ENCODE results near the gene TPPP.
"Not testable (repeated sequence)": the region's sequence is repeated elsewhere in the genome, so short reads cannot be mapped to it uniquely, and the experiment has no call there.

The TPPP gene

DNA sequence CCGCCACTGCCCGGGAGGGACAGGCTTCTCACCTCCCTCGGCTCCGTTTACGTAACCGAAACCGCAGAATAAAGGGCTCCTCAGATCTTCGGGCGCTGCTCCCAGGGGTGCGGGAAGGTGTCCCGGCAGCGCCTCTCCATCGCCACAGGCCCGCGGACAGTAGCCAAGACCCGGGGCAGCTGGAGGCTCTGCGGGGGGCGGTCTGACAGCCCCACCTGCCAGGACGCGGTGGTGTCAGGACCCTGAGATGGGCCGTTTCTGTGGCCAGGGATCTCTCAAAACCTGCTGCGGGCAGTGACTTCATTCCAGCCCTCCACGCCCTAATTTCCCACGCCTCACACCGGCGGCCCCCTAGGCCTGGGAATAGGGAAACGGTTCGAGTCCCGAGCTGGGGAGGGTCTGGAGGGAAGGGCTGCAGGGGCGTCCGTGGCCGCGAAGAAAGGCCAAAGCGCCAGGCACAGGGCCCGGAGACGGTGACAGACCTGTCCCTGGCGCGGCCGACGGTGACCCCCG is 567 bp downstream of the TPPP start:
- DNase-seq, result not testable (repeated sequence)

DNA sequence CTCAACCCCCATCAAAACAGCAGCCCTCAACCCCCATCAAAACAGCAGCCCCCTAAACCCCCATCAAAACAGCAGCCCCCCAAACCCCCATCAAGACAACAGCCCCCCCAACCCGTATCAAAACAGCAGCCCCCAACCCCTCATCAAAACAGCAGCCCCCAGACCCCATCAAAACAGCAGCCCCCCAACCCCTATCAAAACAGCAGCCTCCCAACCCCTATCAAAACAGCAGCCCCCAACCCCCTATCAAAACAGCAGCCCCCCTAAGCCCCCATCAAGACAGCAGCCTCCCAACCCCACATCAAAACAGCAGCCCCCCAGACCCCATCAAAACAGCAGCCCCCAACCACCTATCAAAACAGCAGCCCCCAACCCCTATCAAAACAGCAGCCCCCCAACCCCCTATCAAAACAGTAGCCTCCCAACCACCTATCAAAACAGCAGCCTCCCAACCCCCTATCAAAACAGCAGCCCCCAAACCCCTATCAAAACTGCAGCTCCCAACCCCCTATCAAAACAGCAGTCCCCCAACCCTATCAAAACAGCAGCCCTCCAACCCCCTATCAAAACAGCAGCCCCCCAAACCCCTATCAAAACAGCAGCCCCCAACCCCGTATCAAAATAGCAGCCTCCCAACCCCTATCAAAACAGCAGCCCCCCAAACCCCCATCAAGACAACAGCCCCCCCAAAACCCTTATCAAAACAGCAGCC is 1.2 kb downstream of the TPPP start:
- DNase-seq, result no peak

DNA sequence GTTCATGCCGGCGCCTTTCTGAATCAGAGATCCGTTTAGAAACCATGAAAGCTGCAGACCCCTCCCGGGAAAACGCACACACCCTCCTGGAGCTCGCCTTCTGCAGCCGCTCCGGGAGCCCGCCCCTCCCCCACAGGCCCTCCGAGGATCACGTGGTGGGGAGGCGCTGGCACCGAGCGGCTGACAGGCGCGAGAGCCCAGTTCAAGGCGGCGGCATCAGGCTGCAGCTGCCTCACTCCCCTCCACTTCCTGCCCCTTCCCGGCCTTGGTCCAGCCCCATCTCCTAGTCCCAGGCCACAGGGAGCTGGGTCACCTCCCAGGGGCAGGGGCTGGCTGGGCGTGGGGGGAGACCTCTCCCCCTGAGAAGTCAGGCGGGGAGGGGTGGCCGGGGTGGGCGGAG is 2.1 kb downstream of the TPPP start:
- DNase-seq, result not testable (repeated sequence)

GRCh38 chr5:690293-690692 is 2.9 kb downstream of the TPPP start:
- not testable (repeated sequence) for DNase-seq

DNA sequence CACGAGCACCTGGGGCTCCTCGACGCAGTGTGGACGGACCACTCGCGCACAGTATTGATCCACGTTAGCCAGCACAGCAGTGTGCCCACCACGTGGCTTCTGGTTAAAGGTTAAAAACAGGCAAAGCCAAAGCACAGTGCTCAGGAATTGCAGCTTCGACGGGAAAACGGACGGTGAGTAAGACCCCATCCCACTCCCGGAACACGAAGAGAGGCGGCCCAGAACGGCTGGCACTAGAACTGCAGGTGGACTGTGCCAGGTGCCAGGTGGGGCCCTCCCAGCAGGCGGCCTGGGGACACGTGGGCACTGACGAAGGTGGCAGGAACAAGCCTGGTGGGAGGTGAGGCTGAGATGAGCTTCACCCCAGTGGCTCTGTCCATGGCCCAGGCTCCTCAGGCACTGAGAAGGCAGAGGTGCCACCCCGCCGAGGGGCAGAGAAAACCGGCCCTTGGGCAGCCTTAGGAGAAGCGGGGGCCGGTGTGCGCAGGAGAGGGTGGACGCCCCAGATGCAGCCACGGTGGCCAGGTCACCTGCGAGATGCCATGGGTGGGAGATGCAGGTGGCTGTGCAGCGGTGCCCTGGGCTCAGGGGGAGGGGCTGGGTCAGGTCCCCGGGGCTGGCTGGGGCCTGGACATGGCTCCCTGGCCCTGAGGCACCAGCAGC is 4.7 kb downstream of the TPPP start:
- not testable (repeated sequence) for DNase-seq

GRCh38 chr5:686936-687335 is 6.2 kb downstream of the TPPP start:
- not testable (repeated sequence) for DNase-seq

DNA sequence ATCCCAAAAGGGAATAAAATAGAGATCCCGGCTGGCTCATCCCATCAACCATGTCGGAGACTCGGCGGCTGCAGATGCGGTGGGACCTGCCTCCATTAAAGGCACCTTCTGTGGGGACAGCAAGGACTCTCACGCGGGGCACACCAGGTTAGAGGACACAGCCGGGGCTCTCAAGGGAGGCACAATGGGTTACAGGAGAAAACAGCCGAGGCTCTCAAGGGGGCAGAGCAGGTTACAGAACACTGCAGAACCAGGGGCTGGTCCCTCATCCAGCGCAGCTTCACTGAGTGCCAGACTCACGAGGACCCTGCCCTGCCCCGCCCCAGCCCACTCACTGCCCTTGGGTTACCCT is 7.0 kb downstream of the TPPP start:
- not testable (repeated sequence) for DNase-seq

DNA sequence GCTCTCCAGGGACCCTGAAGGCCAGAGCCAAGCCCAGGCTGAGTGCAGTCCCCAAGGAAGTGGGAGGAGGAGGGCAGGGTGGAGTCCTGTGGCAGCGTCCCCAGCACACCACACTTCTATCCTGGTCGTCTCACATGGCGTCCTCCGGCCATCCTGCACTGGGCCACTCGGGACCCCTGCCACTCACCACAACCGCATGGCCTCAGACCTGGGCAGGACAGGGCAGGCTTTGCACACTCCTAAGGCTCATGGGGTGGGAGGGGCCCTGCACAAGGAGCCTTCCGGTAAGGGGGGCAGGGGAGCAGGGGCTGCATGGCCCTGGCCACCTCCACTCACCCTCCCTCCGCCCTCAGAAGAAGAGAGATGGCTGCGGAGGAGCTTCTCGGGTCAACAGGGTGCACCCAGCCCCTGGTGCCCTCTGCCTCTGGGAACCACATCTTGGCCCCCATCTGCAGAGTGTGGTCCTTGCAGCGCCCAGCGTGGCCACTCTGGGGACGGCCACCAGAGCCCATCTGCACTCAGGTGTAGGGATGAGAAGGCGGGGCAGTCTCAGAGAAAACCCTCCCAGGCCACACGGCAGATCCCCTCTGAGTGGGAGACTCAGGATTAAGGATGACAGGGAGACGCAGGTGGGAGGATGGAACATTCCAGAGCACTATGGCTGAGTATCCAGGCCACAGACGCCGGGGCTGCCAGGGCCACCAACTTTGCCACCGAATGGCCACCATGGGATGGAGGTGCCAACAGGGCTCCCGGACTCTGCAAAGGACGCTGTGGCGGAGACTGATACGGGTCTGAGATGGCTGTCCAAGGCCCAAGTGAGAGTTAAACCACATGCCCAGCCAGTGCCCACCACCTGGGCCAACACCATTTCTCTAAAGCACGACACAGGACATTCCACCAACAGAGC is 7.6 kb downstream of the TPPP start:
- DNase-seq, result no peak

GRCh38 chr5:684751-685216 is 8.4 kb downstream of the TPPP start:
- DNase-seq, result no peak

GRCh38 chr5:683551-684481 is 9.3 kb downstream of the TPPP start:
- DNase-seq, result no peak

DNA sequence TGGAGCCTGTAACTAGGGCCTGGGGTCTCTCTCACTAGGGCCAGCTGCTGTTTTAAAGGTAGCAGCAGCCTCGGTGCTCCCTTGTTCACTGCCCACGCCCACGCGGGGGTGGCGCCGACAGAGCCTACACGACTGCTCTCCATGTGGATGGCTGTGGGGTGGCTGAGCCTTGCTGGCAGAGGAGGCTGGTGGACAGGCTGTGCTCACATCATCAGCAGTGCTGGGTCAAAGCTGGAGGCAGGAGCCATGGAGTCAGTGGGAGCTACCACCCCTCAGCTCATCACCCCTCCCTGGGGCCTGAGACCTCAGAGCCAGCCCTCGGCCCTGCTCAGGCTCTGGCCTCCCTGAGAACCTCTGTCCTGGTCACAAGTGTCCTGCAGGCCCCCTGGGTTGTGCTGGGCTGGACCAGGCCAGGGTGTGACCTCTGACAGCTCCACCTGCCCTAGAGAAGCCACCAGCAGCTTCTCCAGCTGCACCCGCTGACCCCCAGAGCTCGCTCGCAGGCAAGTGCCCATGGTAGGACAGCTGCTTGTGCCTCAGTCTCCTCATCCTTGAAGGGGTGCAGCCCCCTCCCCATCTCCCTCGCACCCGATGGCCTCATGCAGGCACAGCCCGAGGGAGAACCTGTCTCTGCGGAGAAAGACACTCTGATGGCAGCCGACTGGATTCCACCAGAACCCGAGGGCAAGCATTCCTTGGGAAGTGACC is 10.3 kb downstream of the TPPP start:
- not testable (repeated sequence) for DNase-seq

DNA sequence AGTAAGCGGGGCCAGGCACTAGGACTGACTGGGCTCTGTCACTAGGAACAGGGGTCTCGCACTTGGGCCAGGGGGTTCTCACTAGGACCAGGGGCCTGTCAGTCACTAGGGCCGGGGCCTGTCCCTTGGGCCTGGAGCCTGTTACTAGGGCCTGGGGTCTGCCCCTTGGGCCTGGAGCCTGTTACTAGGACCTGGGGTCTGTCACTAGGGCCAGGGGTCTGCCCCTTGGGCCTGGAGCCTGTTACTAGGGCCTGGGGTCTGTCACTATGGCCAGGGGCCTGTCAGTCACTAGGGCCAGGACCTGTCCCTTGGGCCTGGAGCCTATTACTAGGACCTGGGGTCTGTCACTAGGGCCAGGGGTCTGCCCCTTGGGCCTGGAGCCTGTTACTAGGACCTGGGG is 10.9 kb downstream of the TPPP start:
- DNase-seq, result not testable (repeated sequence)

DNA sequence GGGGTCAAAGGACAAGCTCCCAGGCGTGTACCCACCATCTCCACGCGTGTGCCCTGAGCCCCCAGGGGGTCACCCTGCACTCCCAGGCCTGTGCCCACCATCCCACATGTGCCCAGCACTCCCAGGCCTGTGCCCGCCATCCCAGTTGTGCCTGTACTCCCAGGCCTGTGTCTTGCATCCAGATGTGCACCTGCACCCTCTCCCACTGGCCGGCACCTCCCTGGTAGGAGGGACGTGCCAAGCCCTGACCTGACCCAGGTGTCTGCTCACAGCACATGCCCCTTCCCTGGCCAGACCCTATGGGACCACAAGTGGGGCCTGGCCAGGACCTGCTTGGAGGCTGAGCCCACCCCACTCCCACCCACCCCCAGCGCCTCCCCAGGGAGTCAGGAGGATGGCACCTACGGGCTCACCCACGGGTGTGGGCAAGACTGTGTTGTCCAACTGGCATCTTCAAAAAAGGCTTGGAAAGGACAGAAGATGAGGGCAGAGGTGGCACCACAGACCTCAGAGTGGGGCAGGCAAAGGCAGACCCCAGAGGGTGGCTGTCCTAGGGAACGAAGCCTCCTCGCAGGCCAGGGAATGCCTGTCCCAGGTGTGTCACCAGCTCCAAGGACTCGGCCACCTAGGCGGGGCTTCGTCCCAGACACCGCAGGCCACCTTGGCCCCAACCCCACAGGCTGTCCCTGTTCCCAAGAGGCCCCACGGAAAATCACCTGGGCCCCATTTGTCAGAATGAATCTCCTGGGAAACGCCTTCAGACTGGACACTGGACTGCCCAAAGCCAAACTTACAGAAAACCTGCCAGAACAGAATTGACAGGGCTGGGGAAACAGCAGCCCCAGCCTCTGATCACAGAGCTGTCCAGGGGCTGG is 11.6 kb downstream of the TPPP start:
- not testable (repeated sequence) for DNase-seq

GRCh38 chr5:680836-681235 is 12.3 kb downstream of the TPPP start:
- not testable (repeated sequence) for DNase-seq

GRCh38 chr5:680118-680795 is 12.9 kb downstream of the TPPP start:
- not testable (repeated sequence) for DNase-seq

DNA sequence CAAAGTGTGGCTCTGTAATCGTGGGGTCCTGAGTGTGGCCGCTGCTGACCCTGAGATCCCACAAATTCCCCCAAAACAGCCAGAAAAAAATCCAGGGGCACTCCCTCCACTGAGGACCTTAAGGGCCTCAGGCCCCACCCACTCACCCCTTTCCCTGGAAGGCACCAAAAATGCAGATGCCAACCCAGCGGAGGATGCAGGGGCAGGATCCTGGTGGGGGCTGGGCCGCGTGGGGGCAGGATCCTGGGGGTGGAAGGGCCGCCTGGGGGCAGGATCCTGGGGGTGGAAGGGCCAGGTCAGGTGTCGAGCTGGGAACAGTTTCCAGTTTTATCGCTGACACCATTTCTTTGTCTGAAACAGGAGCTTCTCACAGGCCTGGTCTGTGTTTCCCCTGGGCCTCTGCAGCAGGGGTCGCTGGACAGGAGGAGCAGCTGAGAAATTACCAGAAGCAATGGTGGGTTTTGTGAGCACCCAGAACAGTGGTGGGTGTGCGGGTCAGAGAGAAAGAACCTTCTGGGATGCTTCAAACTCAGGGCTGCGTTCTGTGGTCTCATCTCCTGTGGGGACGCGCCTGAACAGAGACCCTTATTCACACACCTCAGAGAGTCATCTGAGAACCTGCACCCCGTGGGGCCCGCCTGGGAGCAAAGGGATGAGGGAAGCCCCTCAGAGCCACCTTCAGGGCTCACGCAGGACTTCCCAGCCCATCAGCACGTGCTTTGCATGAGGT is 13.8 kb downstream of the TPPP start:
- DNase-seq, result not testable (repeated sequence)

DNA sequence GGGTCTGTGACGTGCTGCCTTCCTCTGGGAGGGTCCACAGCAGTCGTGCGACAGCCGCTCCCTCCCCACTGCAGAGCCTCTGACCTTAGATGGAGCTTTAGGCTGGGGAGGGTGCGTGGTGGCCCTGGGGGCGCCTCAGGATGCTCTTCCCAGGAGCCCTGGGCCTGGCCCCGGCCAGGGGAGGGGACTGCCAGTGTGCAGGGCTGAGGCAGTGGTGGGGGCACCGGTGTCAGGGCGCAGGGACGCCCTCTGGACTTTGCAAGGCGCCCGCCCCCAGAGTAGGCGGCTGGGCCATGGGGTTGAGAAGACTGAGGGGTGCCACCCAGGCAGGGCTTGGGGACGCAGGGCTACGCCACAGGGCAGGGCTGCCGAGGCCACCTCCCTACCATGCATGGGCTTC is 14.6 kb downstream of the TPPP start:
- DNase-seq, result not testable (repeated sequence)

GRCh38 chr5:677131-678101 is 15.7 kb downstream of the TPPP start:
- no peak for DNase-seq
